Measurements from ENCODE around the gene ANKRD52. TPM values are rescaled to one million over a fixed set of nuclear protein-coding genes. Genes with fewer than 3 reads are reported as not detected.

The ANKRD52 gene
- total and polyA plus RNA-seq, 9 of the 15 experiments (the other 6 are each of a cell fraction or from before 2014, with no cell fraction given): 0.52 to 46.8 (median 7.9) TPM

DNA sequence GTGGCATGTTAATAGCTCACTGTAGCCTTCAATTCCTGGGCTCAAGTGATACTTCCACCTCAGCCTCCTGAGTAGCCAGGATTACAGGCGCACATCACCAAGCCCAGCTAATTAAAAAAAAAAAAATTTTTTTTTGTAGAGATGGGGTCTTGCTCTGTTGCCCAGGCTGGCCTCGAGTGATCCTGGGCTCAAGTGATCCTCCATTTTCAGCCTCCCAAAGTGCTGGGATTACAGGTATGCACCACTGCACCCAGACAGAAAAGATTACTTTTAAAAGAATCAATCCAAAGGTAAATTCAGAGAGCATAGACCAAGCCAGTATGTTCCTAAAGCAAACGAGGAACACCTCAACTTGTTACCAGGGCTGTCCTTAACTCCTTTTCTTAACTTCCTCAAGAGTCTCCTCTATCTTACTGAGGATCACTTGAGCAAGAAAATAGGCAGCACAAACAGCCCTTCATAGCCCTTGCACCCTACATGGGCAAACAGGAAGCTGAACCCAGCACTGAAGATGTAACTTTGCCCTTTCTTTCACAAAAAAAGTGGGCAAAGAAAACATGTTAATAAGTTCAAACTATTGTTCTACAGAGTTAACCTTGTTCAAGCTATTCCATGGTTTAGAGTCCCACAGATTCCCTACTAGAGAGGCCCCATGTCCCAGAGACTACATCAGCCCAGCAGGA is 30.7 kb upstream of the ANKRD52 start:
- Histone ChIP-seq H3K27ac (ENCODE audit: extremely low read depth, low read depth, low read length) (0 out of 3 replicates have a peak overlapping the region, but pooled peaks have one; percentile 33), H4K20me1 (replicated peaks; ENCODE audit: control insufficient read depth, insufficient read depth, low read length) (peaks cover 6% of the 10 kb centered on the region; the same call in 1 of the 2 replicates), H3K36me3 (ENCODE audit: control insufficient read depth, insufficient read depth, low read length) (peaks cover 85% of the 10 kb centered on the region), H3K9me3 (replicated peaks; ENCODE audit: control insufficient read depth, insufficient read depth, low read depth, low read length) (no peaks in the 10 kb centered on the region), H3K27me3 (ENCODE audit: control insufficient read depth in 2 of 2, insufficient read depth in 2 of 2, low read length in 2 of 2) (no peaks in the 10 kb centered on the region), H3K4me1 (replicated peaks in 1 of 2; ENCODE audit: control insufficient read depth in 2 of 2, insufficient read depth in 2 of 2, low read length in 2 of 2) (no peaks in the 10 kb centered on the region; a peak in 1 of 5 replicates), H3K9ac (ENCODE audit: insufficient read depth in 1 of 2, low read depth in 2 of 2, low read length in 2 of 2) (no peak overlapping the region), H3K4me2 (ENCODE audit: insufficient read depth, low read length) (no peak overlapping the region), H3K9me1 (ENCODE audit: control insufficient read depth, insufficient read depth, low read length) (no peaks in the 10 kb centered on the region), H3K79me2 (ENCODE audit: control insufficient read depth, insufficient read depth, low read length) (peaks cover 71% of the 10 kb centered on the region), H2AFZ (ENCODE audit: low read depth, low read length) (no peak overlapping the region), H3K4me3 (no peak overlapping the region)
- DNase-seq (ENCODE audit: extremely low read depth in 1 of 4, low spot score in 3 of 4) (no peak), ATAC-seq (peak; percentile 13; the same call in 1 of the 3 replicates), FAIRE-seq (no peak)
- intact Hi-C loops (cut with micrococcal nuclease): no loop called here
- in situ Hi-C loops (cut with MboI): no loop called here
- WGBS (ENCODE audit: insufficient coverage, low coverage, missing lambda C conversion rate): 81% methylated on average over 3 of the region's 3 CpGs
- BruUV-seq (replicated peaks): no TSS peak
- ChIA-PET CTCF (ENCODE audit: low intra/inter-chr PET ratio) (no interaction called here), POLR2A (interaction anchor here (0.8 to 3.0 kb wide), 7 partner anchors 8 to 84 kb away, joined by 3 to 18 read pairs (median 4); partner anchors contain the start of gene CS)
- TF ChIP-seq RNF2 (IDR thresholded peaks at IDR 0.05): no peak
- TF ChIP-seq, protein P1, sequence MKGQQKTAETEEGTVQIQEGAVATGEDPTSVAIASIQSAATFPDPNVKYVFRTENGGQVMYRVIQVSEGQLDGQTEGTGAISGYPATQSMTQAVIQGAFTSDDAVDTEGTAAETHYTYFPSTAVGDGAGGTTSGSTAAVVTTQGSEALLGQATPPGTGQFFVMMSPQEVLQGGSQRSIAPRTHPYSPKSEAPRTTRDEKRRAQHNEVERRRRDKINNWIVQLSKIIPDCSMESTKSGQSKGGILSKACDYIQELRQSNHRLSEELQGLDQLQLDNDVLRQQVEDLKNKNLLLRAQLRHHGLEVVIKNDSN (CRISPR knock-in tag; IDR thresholded peaks at IDR 0.05): no peak
- TF ChIP-seq RBM25 (IDR thresholded peaks at IDR 0.05; ENCODE audit: low read depth, low read length, severe bottlenecking): peak; percentile 16
- no peak for TF ChIP-seq CBX2 (IDR thresholded peaks at IDR 0.05; ENCODE audit: insufficient read depth, low read length, poor library complexity, severe bottlenecking)
- TF ChIP-seq XRCC3 (IDR thresholded peaks at IDR 0.05): no peak
- TF ChIP-seq SRF (CRISPR knock-in tag; IDR thresholded peaks at IDR 0.05): peak in 1 of 2 experiments; percentile 53; a peak in 1 of 4 replicates
- peak; percentile 94 for TF ChIP-seq ZNF121 (CRISPR knock-in tag; conservative IDR thresholded peaks at IDR 0.05)
- 0 out of 2 replicates have a peak, but pooled peaks have one; percentile 10 for TF ChIP-seq GATA2 (CRISPR knock-in tag; IDR thresholded peaks at IDR 0.05)
- TF ChIP-seq, protein P2, sequence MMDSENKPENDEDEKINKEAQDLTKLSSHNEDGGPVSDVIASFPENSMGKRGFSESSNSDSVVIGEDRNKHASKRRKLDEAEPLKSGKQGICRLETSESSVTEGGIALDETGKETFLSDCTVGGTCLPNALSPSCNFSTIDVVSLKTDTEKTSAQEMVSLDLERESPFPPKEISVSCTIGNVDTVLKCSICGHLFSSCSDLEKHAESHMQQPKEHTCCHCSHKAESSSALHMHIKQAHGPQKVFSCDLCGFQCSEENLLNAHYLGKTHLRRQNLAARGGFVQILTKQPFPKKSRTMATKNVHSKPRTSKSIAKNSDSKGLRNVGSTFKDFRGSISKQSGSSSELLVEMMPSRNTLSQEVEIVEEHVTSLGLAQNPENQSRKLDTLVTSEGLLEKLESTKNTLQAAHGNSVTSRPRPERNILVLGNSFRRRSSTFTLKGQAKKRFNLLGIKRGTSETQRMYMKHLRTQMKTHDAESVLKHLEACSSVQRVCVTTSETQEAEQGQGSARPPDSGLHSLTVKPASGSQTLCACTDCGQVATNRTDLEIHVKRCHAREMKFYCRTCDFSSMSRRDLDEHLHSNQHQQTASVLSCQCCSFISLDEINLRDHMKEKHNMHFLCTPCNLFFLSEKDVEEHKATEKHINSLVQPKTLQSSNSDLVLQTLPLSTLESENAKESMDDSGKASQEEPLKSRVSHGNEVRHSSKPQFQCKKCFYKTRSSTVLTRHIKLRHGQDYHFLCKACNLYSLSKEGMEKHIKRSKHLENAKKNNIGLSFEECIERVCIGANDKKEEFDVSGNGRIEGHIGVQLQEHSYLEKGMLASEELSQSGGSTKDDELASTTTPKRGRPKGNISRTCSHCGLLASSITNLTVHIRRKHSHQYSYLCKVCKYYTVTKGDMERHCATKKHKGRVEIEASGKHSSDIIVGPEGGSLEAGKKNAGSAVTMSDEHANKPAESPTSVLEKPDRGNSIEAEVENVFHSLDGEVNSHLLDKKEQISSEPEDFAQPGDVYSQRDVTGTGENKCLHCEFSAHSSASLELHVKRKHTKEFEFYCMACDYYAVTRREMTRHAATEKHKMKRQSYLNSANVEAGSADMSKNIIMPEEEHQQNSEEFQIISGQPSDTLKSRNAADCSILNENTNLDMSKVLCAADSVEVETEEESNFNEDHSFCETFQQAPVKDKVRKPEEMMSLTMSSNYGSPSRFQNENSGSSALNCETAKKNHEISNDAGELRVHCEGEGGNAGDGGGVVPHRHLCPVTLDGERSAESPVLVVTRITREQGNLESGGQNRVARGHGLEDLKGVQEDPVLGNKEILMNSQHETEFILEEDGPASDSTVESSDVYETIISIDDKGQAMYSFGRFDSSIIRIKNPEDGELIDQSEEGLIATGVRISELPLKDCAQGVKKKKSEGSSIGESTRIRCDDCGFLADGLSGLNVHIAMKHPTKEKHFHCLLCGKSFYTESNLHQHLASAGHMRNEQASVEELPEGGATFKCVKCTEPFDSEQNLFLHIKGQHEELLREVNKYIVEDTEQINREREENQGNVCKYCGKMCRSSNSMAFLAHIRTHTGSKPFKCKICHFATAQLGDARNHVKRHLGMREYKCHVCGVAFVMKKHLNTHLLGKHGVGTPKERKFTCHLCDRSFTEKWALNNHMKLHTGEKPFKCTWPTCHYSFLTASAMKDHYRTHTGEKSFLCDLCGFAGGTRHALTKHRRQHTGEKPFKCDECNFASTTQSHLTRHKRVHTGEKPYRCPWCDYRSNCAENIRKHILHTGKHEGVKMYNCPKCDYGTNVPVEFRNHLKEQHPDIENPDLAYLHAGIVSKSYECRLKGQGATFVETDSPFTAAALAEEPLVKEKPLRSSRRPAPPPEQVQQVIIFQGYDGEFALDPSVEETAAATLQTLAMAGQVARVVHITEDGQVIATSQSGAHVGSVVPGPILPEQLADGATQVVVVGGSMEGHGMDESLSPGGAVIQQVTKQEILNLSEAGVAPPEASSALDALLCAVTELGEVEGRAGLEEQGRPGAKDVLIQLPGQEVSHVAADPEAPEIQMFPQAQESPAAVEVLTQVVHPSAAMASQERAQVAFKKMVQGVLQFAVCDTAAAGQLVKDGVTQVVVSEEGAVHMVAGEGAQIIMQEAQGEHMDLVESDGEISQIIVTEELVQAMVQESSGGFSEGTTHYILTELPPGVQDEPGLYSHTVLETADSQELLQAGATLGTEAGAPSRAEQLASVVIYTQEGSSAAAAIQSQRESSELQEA (IDR thresholded peaks at IDR 0.05; ENCODE audit: low read depth): no peak
- TF ChIP-seq ZNF431 (CRISPR knock-in tag; IDR thresholded peaks at IDR 0.05): no peak

All from K562 (cell line).